K562 (cell line): ENCODE data around the gene SIRT3. TPM values are rescaled to one million over a fixed set of nuclear protein-coding genes. Genes with fewer than 3 reads are reported as not detected.
A peak's percentile ranks its signal among the peaks of the same experiment; 100 is the strongest.
"Not testable (repeated sequence)": the region's sequence is repeated elsewhere in the genome, so short reads cannot be mapped to it uniquely, and the experiment has no call there.

Source experiments
- CBFA2T3 ChIP-seq: fragments of 450-650 bp; IDR thresholded peaks from 2 replicates; pipeline ENCODE4 v1.6.1; 2017
- DPF2 ChIP-seq: fragments of 450-650 bp; IDR thresholded peaks from 2 replicates; pipeline ENCODE4 v1.6.1; 2016
- GATA2 ChIP-seq: sonication (generic); formaldehyde crosslinking; IDR thresholded peaks from 2 replicates; pipeline ENCODE4 v1.4.0; 2020; ENCODE audit warnings: mild to moderate bottlenecking, missing genetic modification reagents
- NR2C1 ChIP-seq, 2 experiments: fragments of 450-650 bp; IDR thresholded peaks; 2 replicates each; pipeline ENCODE4 v1.6.1; 2017; ENCODE audit warnings: mild to moderate bottlenecking in 2 of 2, antibody characterized with exemption in 1 of 2, inconsistent platforms in 1 of 2, missing compliant biosample characterization in 1 of 2, missing genetic modification characterization in 1 of 2
- PML ChIP-seq: IDR thresholded peaks from 2 replicates; pipeline ENCODE4 v1.6.1; 2012; ENCODE audit warnings: low read length, inconsistent platforms
- RNF2 ChIP-seq: sonication (generic); IDR thresholded peaks from 2 replicates; pipeline ENCODE4 v1.6.1; 2016
- STAT5A ChIP-seq: IDR thresholded peaks from 2 replicates; pipeline ENCODE4 v1.6.1; 2012; ENCODE audit warnings: low read length, inconsistent platforms, borderline replicate concordance
- polyA plus RNA-seq, 8 experiments: library from polyadenylated mRNA; depleted of rRNA in 4 of 8; stranded (reverse) in 5 of 8; unstranded in 3 of 8; fragments of >200 nt; fragmentation: Nextera tagmentation in 2 of 8; fragmentation: Illumina TruSeq in 1 of 8; extraction: Ambion mirVana in 2 of 8; extraction: Trizol in 1 of 8; gene quantifications; 2 replicates each; pipeline versions ENCODE4 v1.2.1 to v1.2.3, GENCODE V29; 2011 to 2014; ENCODE audit warnings: inconsistent platforms in 1 of 8, missing spikeins in 1 of 8
- total RNA-seq, 7 experiments: library from RNA; depleted of rRNA in 6 of 7; stranded (reverse); fragments of >200 nt in 6 of 7; fragmentation: Illumina TruSeq in 2 of 7; extraction: Trizol in 2 of 7; gene quantifications; 2 replicates each; pipeline versions ENCODE4 v1.2.1 to v1.2.3, GENCODE V29; 2011 to 2021; ENCODE audit warnings: low replicate concordance in 1 of 7
- TF ChIP-seq, protein P1 (sequence below), 2 experiments: fragments of 150-350 bp in 1 of 2; IDR thresholded peaks; 2 replicates each; pipeline ENCODE4 v1.6.1; 2012 to 2016; ENCODE audit warnings: low read depth in 2 of 2, low read length in 2 of 2, mild to moderate bottlenecking in 1 of 2, moderate library complexity in 1 of 2
- TF ChIP-seq, protein P2 (sequence below), 3 experiments: fragments of 200-800 bp in 1 of 3; sonication (Bioruptor generic) in 1 of 3; sonication (generic) in 1 of 3; formaldehyde crosslinking in 1 of 3; IDR thresholded peaks; 2 replicates each; pipeline versions ENCODE4 v1.6.1 to v1.8.0; 2016 to 2022; ENCODE audit warnings: mild to moderate bottlenecking in 2 of 3, missing compliant biosample characterization in 2 of 3, missing genetic modification characterization in 2 of 3, missing genetic modification reagents in 1 of 3

Gene SIRT3
- total and polyA plus RNA-seq, 9 of the 15 experiments (the other 6 are each of a cell fraction or from before 2014, with no cell fraction given) = 1.9 to 27.5 (median 14.5) TPM

DNA sequence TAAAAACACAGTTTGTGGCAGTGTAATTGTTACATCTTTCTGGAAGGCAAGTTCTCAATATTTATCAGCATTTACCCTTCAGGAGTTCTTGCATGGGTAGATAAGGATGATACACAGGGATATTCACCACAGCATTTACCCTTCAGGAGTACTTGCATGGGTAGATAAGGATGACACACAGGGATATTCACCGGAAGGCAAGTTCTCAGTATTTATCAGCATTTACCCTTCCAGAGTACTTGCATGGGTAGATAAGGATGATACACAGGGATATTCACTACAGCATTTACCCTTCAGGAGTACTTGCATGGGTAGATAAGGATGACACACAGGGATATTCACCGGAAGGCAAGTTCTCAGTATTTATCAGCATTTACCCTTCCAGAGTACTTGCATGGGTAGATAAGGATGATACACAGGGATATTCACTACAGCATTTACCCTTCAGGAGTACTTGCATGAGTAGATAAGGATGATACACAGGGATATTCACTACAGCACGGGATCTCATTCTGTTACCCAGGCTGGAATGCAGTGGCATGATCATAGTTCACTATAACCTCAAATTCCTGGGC, 15.4 kb downstream of the SIRT3 start (continued):
- TF ChIP-seq, protein P1, sequence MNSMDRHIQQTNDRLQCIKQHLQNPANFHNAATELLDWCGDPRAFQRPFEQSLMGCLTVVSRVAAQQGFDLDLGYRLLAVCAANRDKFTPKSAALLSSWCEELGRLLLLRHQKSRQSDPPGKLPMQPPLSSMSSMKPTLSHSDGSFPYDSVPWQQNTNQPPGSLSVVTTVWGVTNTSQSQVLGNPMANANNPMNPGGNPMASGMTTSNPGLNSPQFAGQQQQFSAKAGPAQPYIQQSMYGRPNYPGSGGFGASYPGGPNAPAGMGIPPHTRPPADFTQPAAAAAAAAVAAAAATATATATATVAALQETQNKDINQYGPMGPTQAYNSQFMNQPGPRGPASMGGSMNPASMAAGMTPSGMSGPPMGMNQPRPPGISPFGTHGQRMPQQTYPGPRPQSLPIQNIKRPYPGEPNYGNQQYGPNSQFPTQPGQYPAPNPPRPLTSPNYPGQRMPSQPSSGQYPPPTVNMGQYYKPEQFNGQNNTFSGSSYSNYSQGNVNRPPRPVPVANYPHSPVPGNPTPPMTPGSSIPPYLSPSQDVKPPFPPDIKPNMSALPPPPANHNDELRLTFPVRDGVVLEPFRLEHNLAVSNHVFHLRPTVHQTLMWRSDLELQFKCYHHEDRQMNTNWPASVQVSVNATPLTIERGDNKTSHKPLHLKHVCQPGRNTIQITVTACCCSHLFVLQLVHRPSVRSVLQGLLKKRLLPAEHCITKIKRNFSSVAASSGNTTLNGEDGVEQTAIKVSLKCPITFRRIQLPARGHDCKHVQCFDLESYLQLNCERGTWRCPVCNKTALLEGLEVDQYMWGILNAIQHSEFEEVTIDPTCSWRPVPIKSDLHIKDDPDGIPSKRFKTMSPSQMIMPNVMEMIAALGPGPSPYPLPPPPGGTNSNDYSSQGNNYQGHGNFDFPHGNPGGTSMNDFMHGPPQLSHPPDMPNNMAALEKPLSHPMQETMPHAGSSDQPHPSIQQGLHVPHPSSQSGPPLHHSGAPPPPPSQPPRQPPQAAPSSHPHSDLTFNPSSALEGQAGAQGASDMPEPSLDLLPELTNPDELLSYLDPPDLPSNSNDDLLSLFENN (IDR thresholded peaks at IDR 0.05; ENCODE audit: low read depth in 2 of 2, low read length in 2 of 2) = peak in 1 of 2 experiments; percentile 86; a peak in 2 of 4 replicates
- TF ChIP-seq RNF2 (peak; percentile 35; the same call in 1 of the 2 replicates), NR2C1 (tag; IDR thresholded peaks at IDR 0.05) (peak; percentile 49; the same call in 1 of the 2 replicates), PML (peak; percentile 97), CBFA2T3 (peak; percentile 92), DPF2 (peak; percentile 56), STAT5A (peak; percentile 89), GATA2 (CRISPR knock-in tag) (peak; percentile 85)
- not testable (repeated sequence) for TF ChIP-seq NR2C1 (IDR thresholded peaks at IDR 0.05)
- TF ChIP-seq, protein P2, sequence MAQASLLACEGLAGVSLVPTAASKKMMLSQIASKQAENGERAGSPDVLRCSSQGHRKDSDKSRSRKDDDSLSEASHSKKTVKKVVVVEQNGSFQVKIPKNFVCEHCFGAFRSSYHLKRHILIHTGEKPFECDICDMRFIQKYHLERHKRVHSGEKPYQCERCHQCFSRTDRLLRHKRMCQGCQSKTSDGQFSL (CRISPR knock-in tag; IDR thresholded peaks at IDR 0.05) = 0 out of 2 replicates have a peak, but pooled peaks have one; percentile 31
- TF ChIP-seq, protein P2 (tag; IDR thresholded peaks at IDR 0.05) = not testable (repeated sequence)
- TF ChIP-seq, all 486 proteins: peak for 93; not testable (repeated sequence) for 393
